Karpas-422 (cell line): Measurements from ENCODE around the gene TPX2. TPM values are rescaled to one million over a fixed set of nuclear protein-coding genes. Genes with fewer than 3 reads are reported as not detected.

Experiments
- DNase-seq: peaks from one replicate; pipeline ENCODE4 v3.0.0-alpha.2; 2015
- H2AFZ ChIP-seq: fragments of 200-600 bp; sonication (generic); 2 replicates; pipeline ENCODE4 v1.6.1; 2014; ENCODE audit warnings: antibody characterized with exemption, low read length, mixed read lengths
- H3K27ac ChIP-seq: fragments of 200-600 bp; sonication (generic); 2 replicates; pipeline ENCODE4 v1.5.1; 2014; ENCODE audit warnings: mild to moderate bottlenecking, low read length, moderate library complexity
- H3K27me3 ChIP-seq: fragments of 200-600 bp; sonication (generic); 2 replicates; pipeline ENCODE4 v1.6.1; 2014; ENCODE audit warnings: low read length, mixed read lengths
- H3K36me3 ChIP-seq: fragments of 200-600 bp; sonication (generic); 2 replicates; pipeline ENCODE4 v1.6.1; 2014; ENCODE audit warnings: low read length, mixed read lengths; ENCODE audit not compliant: insufficient read depth
- H3K4me1 ChIP-seq: fragments of 200-600 bp; sonication (generic); 2 replicates; pipeline ENCODE4 v1.6.1; 2014; ENCODE audit warnings: mild to moderate bottlenecking, low read length, mixed read lengths
- H3K4me2 ChIP-seq: fragments of 200-600 bp; sonication (generic); 2 replicates; pipeline ENCODE4 v1.6.1; 2014; ENCODE audit warnings: low read length, low read depth, mild to moderate bottlenecking; ENCODE audit not compliant: poor library complexity, severe bottlenecking
- H3K4me3 ChIP-seq: fragments of 200-600 bp; sonication (generic); 2 replicates; pipeline ENCODE4 v1.5.1; 2014; ENCODE audit warnings: mild to moderate bottlenecking, antibody characterized with exemption, low read length, mixed read lengths
- H3K79me2 ChIP-seq: fragments of 200-600 bp; sonication (generic); 2 replicates; pipeline ENCODE4 v1.6.1; 2014; ENCODE audit warnings: mild to moderate bottlenecking, low read length, mixed read lengths
- H3K9ac ChIP-seq: fragments of 200-600 bp; sonication (generic); 2 replicates; pipeline ENCODE4 v1.6.0; 2014; ENCODE audit warnings: low read length
- H3K9me2 ChIP-seq: fragments of 200-600 bp; sonication (generic), shearing (Covaris generic); replicated peaks from 2 replicates; pipeline ENCODE4 v1.6.0; 2014; ENCODE audit warnings: mild to moderate bottlenecking, low read length, moderate library complexity; ENCODE audit not compliant: insufficient read depth
- H3K9me3 ChIP-seq: fragments of 300-700, 200-600 bp; sonication (generic); 2 replicates; pipeline ENCODE4 v1.6.1; 2014; ENCODE audit warnings: low read length, mixed read lengths
- H4K20me1 ChIP-seq: fragments of 200-600 bp; sonication (generic); 2 replicates; pipeline ENCODE4 v1.6.1; 2014; ENCODE audit warnings: mild to moderate bottlenecking, antibody characterized with exemption, low read length, low read depth; ENCODE audit not compliant: insufficient read depth
- total RNA-seq: library from RNA; depleted of rRNA; stranded (reverse); fragments of >200 nt; shearing (Covaris generic); gene quantifications from 2 replicates; pipeline ENCODE4 v1.2.3, GENCODE V29; 2014; ENCODE audit warnings: low replicate concordance

Gene TPX2
- total RNA-seq, 1 experiment from 2014 or later, result 55.5 TPM

- Histone ChIP-seq H3K4me3 (no peak overlapping the region), H3K4me1 (peaks cover 31% of the 10 kb centered on the region), H3K79me2 (peaks cover 65% of the 10 kb centered on the region), H3K9ac (no peak overlapping the region), H3K27me3 (no peaks in the 10 kb centered on the region), H3K36me3 (no peaks in the 10 kb centered on the region), H3K9me2 (no peaks in the 10 kb centered on the region), H3K9me3 (no peaks in the 10 kb centered on the region), H4K20me1 (no peaks in the 10 kb centered on the region), H3K4me2 (no peak overlapping the region), H3K27ac (no peak overlapping the region), H2AFZ (no peak overlapping the region)
- no peak for DNase-seq
These were observed 40.8 kb upstream of the TPX2 start for GRCh38 chr20:31698243-31698802.

GRCh38 chr20:31698803-31699718, 40.0 kb upstream of the TPX2 start:
- no peaks in the 10 kb centered on the region for H3K27me3 ChIP-seq
- no peak overlapping the region for H2AFZ ChIP-seq
- peaks cover 24% of the 10 kb centered on the region for H3K4me1 ChIP-seq
- no peak overlapping the region for H3K4me3 ChIP-seq
- H3K27ac ChIP-seq, result peak overlapping the region; percentile 5; the same call in 1 of the 2 replicates
- no peaks in the 10 kb centered on the region for H3K9me3 ChIP-seq
- no peaks in the 10 kb centered on the region for H4K20me1 ChIP-seq
- no peak overlapping the region for H3K4me2 ChIP-seq
- DNase-seq, result no peak
- H3K36me3 ChIP-seq, result no peaks in the 10 kb centered on the region
- no peak overlapping the region for H3K9ac ChIP-seq
- H3K9me2 ChIP-seq, result no peaks in the 10 kb centered on the region
- peaks cover 59% of the 10 kb centered on the region for H3K79me2 ChIP-seq

GRCh38 chr20:31699801-31700728, 39.0 kb upstream of the TPX2 start:
- H3K9me2 ChIP-seq, result no peaks in the 10 kb centered on the region
- no peak overlapping the region for H3K4me2 ChIP-seq
- H3K36me3 ChIP-seq, result peaks cover 8% of the 10 kb centered on the region; the same call in 1 of the 2 replicates
- peaks cover 66% of the 10 kb centered on the region for H3K79me2 ChIP-seq
- H4K20me1 ChIP-seq, result no peaks in the 10 kb centered on the region
- peaks cover 16% of the 10 kb centered on the region for H3K4me1 ChIP-seq
- no peaks in the 10 kb centered on the region for H3K9me3 ChIP-seq
- H2AFZ ChIP-seq, result no peak overlapping the region
- no peak overlapping the region for H3K9ac ChIP-seq
- no peaks in the 10 kb centered on the region for H3K27me3 ChIP-seq
- DNase-seq, result no peak
- peak overlapping the region; percentile 5; the same call in 1 of the 2 replicates for H3K27ac ChIP-seq
- no peak overlapping the region for H3K4me3 ChIP-seq

- no peaks in the 10 kb centered on the region for H4K20me1 ChIP-seq
- H3K27me3 ChIP-seq, result no peaks in the 10 kb centered on the region
- H3K9ac ChIP-seq, result no peak overlapping the region
- no peak overlapping the region for H3K27ac ChIP-seq
- no peak for DNase-seq
- H2AFZ ChIP-seq, result no peak overlapping the region
- no peak overlapping the region for H3K4me2 ChIP-seq
- H3K36me3 ChIP-seq, result peaks cover 9% of the 10 kb centered on the region; the same call in 1 of the 2 replicates
- H3K4me3 ChIP-seq, result no peak overlapping the region
- no peaks in the 10 kb centered on the region for H3K9me3 ChIP-seq
- H3K79me2 ChIP-seq, result peaks cover 71% of the 10 kb centered on the region
- no peaks in the 10 kb centered on the region for H3K9me2 ChIP-seq
- H3K4me1 ChIP-seq, result peaks cover 20% of the 10 kb centered on the region
These were observed 38.3 kb upstream of the TPX2 start for GRCh38 chr20:31700747-31701146.

GRCh38 chr20:31701591-31701990, 37.5 kb upstream of the TPX2 start:
- Histone ChIP-seq H3K9me3 (no peaks in the 10 kb centered on the region), H3K36me3 (peaks cover 11% of the 10 kb centered on the region; the same call in 1 of the 2 replicates), H3K4me3 (no peak overlapping the region), H3K9me2 (no peaks in the 10 kb centered on the region), H3K27ac (no peak overlapping the region), H3K79me2 (peaks cover 72% of the 10 kb centered on the region), H3K9ac (no peak overlapping the region), H2AFZ (no peak overlapping the region), H4K20me1 (no peaks in the 10 kb centered on the region), H3K4me2 (no peak overlapping the region), H3K27me3 (no peaks in the 10 kb centered on the region), H3K4me1 (peaks cover 28% of the 10 kb centered on the region)
- DNase-seq, result no peak

GRCh38 chr20:31704225-31705119, 34.6 kb upstream of the TPX2 start:
- Histone ChIP-seq H2AFZ (no peak overlapping the region), H4K20me1 (no peaks in the 10 kb centered on the region), H3K79me2 (peaks cover 75% of the 10 kb centered on the region), H3K4me2 (no peak overlapping the region), H3K9me3 (no peaks in the 10 kb centered on the region), H3K27me3 (no peaks in the 10 kb centered on the region), H3K9ac (no peak overlapping the region), H3K4me3 (no peak overlapping the region), H3K36me3 (peaks cover 15% of the 10 kb centered on the region; the same call in 1 of the 2 replicates), H3K27ac (no peak overlapping the region), H3K4me1 (peaks cover 36% of the 10 kb centered on the region), H3K9me2 (no peaks in the 10 kb centered on the region)
- no peak for DNase-seq

GRCh38 chr20:31705191-31705590, 33.9 kb upstream of the TPX2 start:
- H3K4me2 ChIP-seq, result no peak overlapping the region
- H3K27me3 ChIP-seq, result no peaks in the 10 kb centered on the region
- no peaks in the 10 kb centered on the region for H3K9me3 ChIP-seq
- no peak overlapping the region for H3K4me3 ChIP-seq
- H3K36me3 ChIP-seq, result peaks cover 19% of the 10 kb centered on the region; the same call in 1 of the 2 replicates
- no peak for DNase-seq
- peaks cover 36% of the 10 kb centered on the region for H3K4me1 ChIP-seq
- H3K9ac ChIP-seq, result no peak overlapping the region
- H3K79me2 ChIP-seq, result peaks cover 73% of the 10 kb centered on the region
- H3K9me2 ChIP-seq, result no peaks in the 10 kb centered on the region
- no peak overlapping the region for H3K27ac ChIP-seq
- no peak overlapping the region for H2AFZ ChIP-seq
- H4K20me1 ChIP-seq, result no peaks in the 10 kb centered on the region
